ENCODE results near the gene SIAH2. TPM values are rescaled to one million over a fixed set of nuclear protein-coding genes. Genes with fewer than 3 reads are reported as not detected.

SIAH2 gene
- total RNA-seq, 1 donor from 2014 or later = 44.6 TPM

- H3K4me3 ChIP-seq (ENCODE audit: low read depth, low read length) = no peak overlapping the region
- no peak for DNase-seq (ENCODE audit: low read depth)
- no peak for TF ChIP-seq CTCF (conservative IDR thresholded peaks at IDR 0.05; ENCODE audit: low read depth, low read length)
These were observed 15.9 kb upstream of the SIAH2 start for GRCh38 chr3:150778793-150779401.

DNA sequence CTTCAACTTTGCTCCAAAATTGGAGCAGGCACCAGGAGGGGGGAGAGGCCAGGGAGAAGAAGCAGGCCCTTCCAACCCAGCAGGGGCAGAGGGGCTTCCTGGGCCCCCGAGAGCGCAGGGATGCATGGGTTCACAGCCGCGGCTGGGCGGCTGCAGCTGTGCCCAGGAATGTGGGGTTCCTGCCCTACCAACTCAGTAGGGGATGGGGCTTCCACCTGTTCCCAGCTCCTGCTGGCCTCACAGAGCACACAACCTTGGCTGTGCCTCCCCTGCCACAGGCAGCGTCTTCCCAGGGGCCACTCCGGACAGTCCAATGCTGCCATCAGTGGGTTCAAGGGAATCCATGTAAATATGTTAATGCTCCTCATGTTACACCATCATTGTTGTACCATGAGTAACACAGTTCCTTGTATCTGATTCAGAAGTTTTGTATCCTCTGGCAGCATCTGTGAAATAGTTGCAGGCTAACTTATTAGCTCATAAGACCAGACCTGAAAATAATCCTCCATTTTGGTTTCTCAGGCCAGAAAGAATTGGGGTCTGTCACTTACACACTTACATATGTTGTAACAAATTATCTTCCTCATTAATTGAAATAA, 12.1 kb upstream of the SIAH2 start:
- TF ChIP-seq CTCF (conservative IDR thresholded peaks at IDR 0.05; ENCODE audit: low read depth, low read length) = no peak
- no peak for DNase-seq (ENCODE audit: low read depth)
- no peak overlapping the region for H3K4me3 ChIP-seq (ENCODE audit: low read depth, low read length)

GRCh38 chr3:150773616-150774192, 10.7 kb upstream of the SIAH2 start:
- no peak overlapping the region for H3K4me3 ChIP-seq (ENCODE audit: low read depth, low read length)
- TF ChIP-seq CTCF (conservative IDR thresholded peaks at IDR 0.05; ENCODE audit: low read depth, low read length) = no peak
- DNase-seq (ENCODE audit: low read depth) = no peak

GRCh38 chr3:150771600-150771999, 8.6 kb upstream of the SIAH2 start:
- no peak overlapping the region for H3K4me3 ChIP-seq (ENCODE audit: low read depth, low read length)
- DNase-seq (ENCODE audit: low read depth) = no peak
- no peak for TF ChIP-seq CTCF (conservative IDR thresholded peaks at IDR 0.05; ENCODE audit: low read depth, low read length)

GRCh38 chr3:150770681-150771080, 7.7 kb upstream of the SIAH2 start:
- H3K4me3 ChIP-seq (ENCODE audit: low read depth, low read length) = no peak overlapping the region
- TF ChIP-seq CTCF (conservative IDR thresholded peaks at IDR 0.05; ENCODE audit: low read depth, low read length) = no peak
- no peak for DNase-seq (ENCODE audit: low read depth)

GRCh38 chr3:150766742-150767141, 3.8 kb upstream of the SIAH2 start:
- H3K4me3 ChIP-seq (ENCODE audit: low read depth, low read length) = no peak overlapping the region
- no peak for DNase-seq (ENCODE audit: low read depth)
- no peak for TF ChIP-seq CTCF (conservative IDR thresholded peaks at IDR 0.05; ENCODE audit: low read depth, low read length)
